22Rv1 (cell line): ENCODE results near the gene PFN3.
"Not testable (repeated sequence)": the region's sequence is repeated elsewhere in the genome, so short reads cannot be mapped to it uniquely, and the experiment has no call there.

Source experiments
- H3K27ac ChIP-seq: fragments of 450-650 bp; 2 replicates; pipeline ENCODE4 v1.5.1; 2017
- ZFX ChIP-seq: fragments of 450-650 bp; IDR thresholded peaks from 2 replicates; pipeline ENCODE4 v1.6.1; 2017; ENCODE audit warnings: antibody characterized with exemption, borderline replicate concordance
- TF ChIP-seq, protein P1 (sequence below): fragments of 450-650 bp; IDR thresholded peaks from 2 replicates; pipeline ENCODE4 v1.5.1; 2017; ENCODE audit warnings: mild to moderate bottlenecking

Gene PFN3

DNA sequence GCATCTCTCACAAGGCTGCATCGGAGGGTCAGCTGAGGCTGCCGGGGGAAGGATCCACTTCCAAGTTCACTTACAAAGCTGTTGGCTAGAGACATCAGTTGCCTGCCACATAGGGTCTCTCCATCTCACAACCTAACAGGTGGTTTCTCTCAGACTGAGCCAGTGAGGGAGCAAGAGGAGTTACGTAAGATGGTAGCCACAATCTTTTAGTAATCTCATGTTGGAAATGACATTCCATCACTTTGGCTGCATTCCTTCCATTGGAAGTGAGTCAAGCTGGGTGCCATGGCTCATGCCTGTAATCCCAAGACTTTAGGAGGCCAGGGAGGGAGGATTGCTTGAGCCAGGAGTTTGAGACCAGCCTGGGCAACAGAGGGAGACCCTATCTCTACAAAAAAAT lies 18.6 kb upstream of the PFN3 start:
- TF ChIP-seq, protein P1, sequence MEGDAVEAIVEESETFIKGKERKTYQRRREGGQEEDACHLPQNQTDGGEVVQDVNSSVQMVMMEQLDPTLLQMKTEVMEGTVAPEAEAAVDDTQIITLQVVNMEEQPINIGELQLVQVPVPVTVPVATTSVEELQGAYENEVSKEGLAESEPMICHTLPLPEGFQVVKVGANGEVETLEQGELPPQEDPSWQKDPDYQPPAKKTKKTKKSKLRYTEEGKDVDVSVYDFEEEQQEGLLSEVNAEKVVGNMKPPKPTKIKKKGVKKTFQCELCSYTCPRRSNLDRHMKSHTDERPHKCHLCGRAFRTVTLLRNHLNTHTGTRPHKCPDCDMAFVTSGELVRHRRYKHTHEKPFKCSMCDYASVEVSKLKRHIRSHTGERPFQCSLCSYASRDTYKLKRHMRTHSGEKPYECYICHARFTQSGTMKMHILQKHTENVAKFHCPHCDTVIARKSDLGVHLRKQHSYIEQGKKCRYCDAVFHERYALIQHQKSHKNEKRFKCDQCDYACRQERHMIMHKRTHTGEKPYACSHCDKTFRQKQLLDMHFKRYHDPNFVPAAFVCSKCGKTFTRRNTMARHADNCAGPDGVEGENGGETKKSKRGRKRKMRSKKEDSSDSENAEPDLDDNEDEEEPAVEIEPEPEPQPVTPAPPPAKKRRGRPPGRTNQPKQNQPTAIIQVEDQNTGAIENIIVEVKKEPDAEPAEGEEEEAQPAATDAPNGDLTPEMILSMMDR: no peak
- TF ChIP-seq ZFX: no peak
- no peak overlapping the region for H3K27ac ChIP-seq

DNA sequence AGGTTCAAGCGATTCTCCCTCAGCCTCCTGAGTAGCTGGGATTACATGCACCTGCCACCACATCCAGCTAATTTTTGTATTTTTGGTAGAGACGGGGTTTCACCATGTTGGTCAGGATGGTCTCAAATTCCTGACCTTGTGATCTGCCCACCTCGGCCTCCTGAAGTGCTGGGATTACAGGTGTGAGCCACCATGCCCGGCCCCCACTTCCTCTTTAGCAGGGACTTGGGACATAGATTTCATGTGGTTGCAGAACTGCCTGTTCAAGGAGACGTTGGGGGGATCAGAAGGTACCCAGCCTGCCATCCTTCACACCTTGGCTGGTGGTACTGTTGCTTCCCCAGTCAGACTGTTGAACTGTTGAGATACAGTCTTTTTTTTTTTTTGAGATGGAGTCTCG lies 16.6 kb upstream of the PFN3 start:
- not testable (repeated sequence) for H3K27ac ChIP-seq

DNA sequence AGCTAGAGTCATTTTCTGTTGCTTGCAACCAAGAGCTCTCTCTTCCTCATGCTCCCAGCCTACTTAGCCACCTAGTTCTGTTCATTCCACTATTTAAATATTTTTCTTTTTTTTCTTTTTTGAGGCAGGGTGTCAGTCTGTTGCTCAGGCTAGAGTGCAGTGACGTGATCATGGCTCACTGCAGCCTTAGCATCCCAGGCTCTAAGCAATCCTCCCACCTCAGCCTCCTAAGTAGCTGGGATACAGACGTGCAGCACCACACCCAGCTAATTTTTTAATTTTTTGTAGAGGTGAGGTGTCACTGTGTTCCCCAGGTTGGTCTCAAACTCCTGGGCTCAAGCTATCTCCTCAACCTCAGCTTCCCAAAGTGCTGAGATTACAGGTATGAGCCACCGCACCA lies 14.0 kb upstream of the PFN3 start:
- TF ChIP-seq, protein P1: no peak
- no peak for TF ChIP-seq ZFX
- H3K27ac ChIP-seq: no peak overlapping the region

DNA sequence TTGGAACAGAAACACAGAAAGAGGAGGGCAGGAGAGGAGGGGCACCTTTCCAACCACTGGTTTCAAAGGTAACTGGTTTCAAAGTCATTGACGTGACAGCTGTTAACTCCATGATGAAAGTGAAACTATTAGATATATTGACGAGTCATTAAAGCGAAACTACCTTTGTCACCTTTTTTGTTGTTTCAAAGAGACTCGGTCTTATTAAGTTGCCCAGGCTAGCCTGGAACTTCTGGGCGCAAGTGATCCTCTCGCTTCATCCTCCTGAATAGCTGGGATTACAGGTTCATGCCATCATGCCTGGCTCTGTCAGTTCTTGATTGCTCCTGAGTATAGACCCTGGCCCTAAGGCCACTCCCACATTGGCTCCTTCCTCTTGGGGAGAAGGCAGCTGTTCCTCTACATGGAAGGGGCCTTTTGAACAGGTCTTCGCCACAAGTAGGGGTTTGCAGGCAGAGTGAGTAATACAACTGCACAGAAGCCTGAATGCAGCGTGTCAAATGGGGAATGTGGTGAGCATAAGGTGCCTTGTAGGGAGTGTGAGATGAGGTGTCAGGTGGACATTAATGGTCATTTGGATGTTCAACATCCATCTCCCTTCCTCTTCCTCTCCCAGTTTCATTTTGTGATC lies 12.3 kb upstream of the PFN3 start:
- H3K27ac ChIP-seq: no peak overlapping the region
- TF ChIP-seq, protein P1: no peak
- no peak for TF ChIP-seq ZFX

DNA sequence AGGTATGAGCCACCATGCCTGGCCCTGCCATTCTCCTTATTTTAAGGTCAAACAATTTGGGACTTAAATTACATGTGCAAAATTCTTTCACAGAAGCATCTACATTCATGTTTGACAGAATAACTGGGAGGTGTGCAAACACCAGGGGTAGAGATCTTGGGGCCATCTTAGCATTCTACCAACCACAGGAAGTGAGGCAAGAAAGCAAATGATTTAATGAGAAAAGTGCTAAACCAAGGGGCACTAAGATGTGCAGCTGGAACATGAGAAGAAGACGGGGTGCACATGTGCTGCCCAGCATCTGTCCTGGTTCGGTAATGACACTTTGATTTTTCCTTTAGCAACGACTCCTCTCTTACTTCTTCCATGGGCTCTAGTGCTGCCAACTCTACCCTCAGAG lies 10.1 kb upstream of the PFN3 start:
- H3K27ac ChIP-seq: no peak overlapping the region
- TF ChIP-seq, protein P1: no peak
- no peak for TF ChIP-seq ZFX

DNA sequence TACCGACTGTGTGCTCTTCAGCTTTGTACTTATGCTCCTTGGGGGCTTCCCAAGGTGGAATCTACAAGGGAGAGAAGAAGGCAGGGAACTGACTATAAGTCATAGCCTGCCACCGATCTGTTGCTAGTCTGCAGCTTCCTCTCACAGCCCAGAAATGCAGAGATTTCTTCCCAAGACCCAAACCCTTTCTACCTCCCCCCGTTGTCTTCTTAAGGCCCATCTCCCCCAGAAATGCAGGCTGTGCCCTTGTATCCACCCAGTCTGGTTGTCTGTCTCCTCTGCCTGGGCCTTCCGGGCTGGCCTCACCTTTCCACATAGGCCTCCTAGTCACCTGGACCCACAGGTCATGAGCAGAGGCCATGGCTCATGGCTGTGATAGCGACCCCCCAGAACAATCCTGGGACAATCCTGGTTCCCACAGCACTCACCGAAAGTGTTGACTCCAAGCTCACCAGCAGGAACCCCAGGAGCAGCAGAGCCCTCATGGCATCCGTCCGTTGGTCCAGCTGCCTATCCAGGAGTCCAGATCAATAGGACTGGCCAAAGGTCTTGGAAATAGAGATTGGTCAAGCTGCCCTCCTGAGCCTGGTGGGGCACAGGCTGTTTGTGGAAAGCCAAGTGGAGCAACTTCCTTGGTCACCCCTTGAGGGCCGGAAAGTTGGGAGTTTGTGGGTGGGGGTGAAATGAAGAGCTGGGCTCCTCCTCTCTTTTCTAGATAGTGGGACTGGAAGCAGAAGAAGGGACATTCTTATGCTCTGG lies 8.8 kb upstream of the PFN3 start, which contains the start of gene F12:
TSS of gene F12 (minus strand) at position 522 of the 759 bp plus-strand sequence. CDS start at position 485, 37 bp downstream.
- TF ChIP-seq, protein P1: no peak
- TF ChIP-seq ZFX: no peak

DNA sequence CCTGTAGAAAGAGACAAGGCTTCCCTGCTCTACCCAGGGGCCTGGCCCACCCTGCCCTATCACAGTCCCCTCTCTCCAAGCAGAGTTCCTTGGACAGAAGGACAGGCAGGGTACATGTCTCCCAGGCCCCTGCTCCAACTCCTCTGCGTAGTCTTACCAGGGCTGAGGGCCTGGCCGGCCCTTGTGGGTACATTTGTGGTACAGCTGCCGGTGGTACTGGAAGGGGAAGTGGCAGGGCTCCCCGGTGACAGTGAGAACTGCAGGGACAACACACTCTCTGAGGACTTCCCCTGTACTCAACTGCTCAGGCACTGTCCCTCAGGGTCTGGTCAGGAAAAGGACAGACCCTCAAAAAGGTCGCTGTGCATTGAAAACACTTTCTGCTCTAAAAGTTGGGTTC lies 5.3 kb upstream of the PFN3 start:
- H3K27ac ChIP-seq: no peak overlapping the region
- TF ChIP-seq, protein P1: no peak
- no peak for TF ChIP-seq ZFX

More for the DNA sequence above, 8.8 kb upstream of the PFN3 start, which contains the start of gene F12:
- no peak within 1 kb of the TSS for H3K27ac ChIP-seq
